Mammary epithelial cell (primary cell): Measurements from ENCODE around the gene PPM1B.

Experiments
- EZH2 ChIP-seq: IDR thresholded peaks from 2 replicates; pipeline ENCODE4 v1.6.1; 2012; ENCODE audit warnings: low read length, inconsistent platforms, borderline replicate concordance
- TF ChIP-seq, protein P1 (sequence below), 2 donors: IDR thresholded peaks in 1 of 2; conservative IDR thresholded peaks in 1 of 2; 2 replicates each; pipeline ENCODE4 v1.5.1; 2011 to 2012; ENCODE audit warnings: inconsistent platforms in 2 of 2, low read length in 2 of 2, mild to moderate bottlenecking in 2 of 2, control low read depth in 1 of 2, low read depth in 1 of 2; ENCODE audit not compliant: insufficient read depth in 1 of 2; ENCODE audit errors: extremely low read depth in 1 of 2

DNA sequence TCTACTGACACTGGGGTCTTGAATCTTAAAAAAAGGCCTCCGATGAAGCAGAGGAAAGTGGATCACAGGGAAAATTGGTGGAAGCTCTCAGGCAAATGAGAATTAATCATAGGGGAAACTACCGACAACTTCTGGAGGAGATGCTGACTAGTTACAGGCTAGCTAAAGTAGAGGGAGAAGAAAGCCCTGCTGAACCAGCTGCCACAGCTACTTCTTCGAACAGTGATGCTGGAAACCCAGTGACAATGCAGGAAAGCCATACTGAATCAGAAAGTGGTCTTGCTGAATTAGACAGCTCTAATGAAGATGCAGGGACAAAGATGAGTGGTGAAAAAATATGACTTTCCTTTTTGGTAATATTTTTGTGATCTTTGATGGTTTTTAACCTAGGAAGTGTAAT, 61.7 kb downstream of the PPM1B start:
- TF ChIP-seq, protein P1, sequence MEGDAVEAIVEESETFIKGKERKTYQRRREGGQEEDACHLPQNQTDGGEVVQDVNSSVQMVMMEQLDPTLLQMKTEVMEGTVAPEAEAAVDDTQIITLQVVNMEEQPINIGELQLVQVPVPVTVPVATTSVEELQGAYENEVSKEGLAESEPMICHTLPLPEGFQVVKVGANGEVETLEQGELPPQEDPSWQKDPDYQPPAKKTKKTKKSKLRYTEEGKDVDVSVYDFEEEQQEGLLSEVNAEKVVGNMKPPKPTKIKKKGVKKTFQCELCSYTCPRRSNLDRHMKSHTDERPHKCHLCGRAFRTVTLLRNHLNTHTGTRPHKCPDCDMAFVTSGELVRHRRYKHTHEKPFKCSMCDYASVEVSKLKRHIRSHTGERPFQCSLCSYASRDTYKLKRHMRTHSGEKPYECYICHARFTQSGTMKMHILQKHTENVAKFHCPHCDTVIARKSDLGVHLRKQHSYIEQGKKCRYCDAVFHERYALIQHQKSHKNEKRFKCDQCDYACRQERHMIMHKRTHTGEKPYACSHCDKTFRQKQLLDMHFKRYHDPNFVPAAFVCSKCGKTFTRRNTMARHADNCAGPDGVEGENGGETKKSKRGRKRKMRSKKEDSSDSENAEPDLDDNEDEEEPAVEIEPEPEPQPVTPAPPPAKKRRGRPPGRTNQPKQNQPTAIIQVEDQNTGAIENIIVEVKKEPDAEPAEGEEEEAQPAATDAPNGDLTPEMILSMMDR (conservative IDR thresholded peaks at IDR 0.05 in 1 of 2, IDR thresholded peaks at IDR 0.05 in 1 of 2; ENCODE audit: extremely low read depth in 1 of 2, insufficient read depth in 1 of 2, low read depth in 1 of 2, low read length in 2 of 2) = no peak
- no peak for TF ChIP-seq EZH2
